Activated CD4-positive, CD25-positive, alpha-beta regulatory T cell treated with anti-CD3 and anti-CD28 coated beads, Interleukin-2, amount 50 U/mL, for 72 hours (primary cell): ENCODE data around the gene ST7L.

ENCODE experiments used
- DNase-seq: peaks from one replicate; pipeline ENCODE4 v3.0.0; 2021

ST7L gene

GRCh38 chr1:112544011-112544688 lies 74.8 kb downstream of the ST7L start:
- no peak for DNase-seq

GRCh38 chr1:112542206-112542973 lies 76.6 kb downstream of the ST7L start:
- no peak for DNase-seq

GRCh38 chr1:112541299-112541698 lies 77.6 kb downstream of the ST7L start:
- DNase-seq: no peak

- no peak for DNase-seq
Observed at GRCh38 chr1:112540226-112540794, 78.6 kb downstream of the ST7L start.

GRCh38 chr1:112538883-112539282 lies 80.1 kb downstream of the ST7L start:
- no peak for DNase-seq

GRCh38 chr1:112537456-112537855 lies 81.5 kb downstream of the ST7L start:
- no peak for DNase-seq

- no peak for DNase-seq
Observed at GRCh38 chr1:112536561-112536960, 82.4 kb downstream of the ST7L start.

- DNase-seq: no peak
Observed at GRCh38 chr1:112533029-112533428, 85.9 kb downstream of the ST7L start.

GRCh38 chr1:112532064-112532463 lies 86.9 kb downstream of the ST7L start:
- DNase-seq: no peak

- DNase-seq: no peak
Observed at GRCh38 chr1:112530832-112531231, 88.1 kb downstream of the ST7L start.

- DNase-seq: no peak
Observed at GRCh38 chr1:112529301-112529700, 89.6 kb downstream of the ST7L start.

GRCh38 chr1:112528076-112528475 lies 90.9 kb downstream of the ST7L start:
- no peak for DNase-seq

GRCh38 chr1:112527266-112528010 lies 91.5 kb downstream of the ST7L start:
- no peak for DNase-seq

GRCh38 chr1:112524986-112525385 lies 94.0 kb downstream of the ST7L start:
- DNase-seq: no peak

GRCh38 chr1:112524251-112524650 lies 94.7 kb downstream of the ST7L start:
- DNase-seq: no peak

- DNase-seq: no peak
Observed at GRCh38 chr1:112522621-112523020, 96.3 kb downstream of the ST7L start.

GRCh38 chr1:112520166-112520565 lies 98.8 kb downstream of the ST7L start:
- no peak for DNase-seq

- DNase-seq: no peak
Observed at GRCh38 chr1:112518186-112518585, 100.8 kb downstream of the ST7L start.

GRCh38 chr1:112517646-112518045 lies 101.3 kb downstream of the ST7L start:
- no peak for DNase-seq

GRCh38 chr1:112517231-112517630 lies 101.7 kb downstream of the ST7L start:
- DNase-seq: no peak

GRCh38 chr1:112516141-112516540 lies 102.8 kb downstream of the ST7L start:
- DNase-seq: no peak

- DNase-seq: no peak
Observed at GRCh38 chr1:112515311-112516009, 103.5 kb downstream of the ST7L start.

- no peak for DNase-seq
Observed at GRCh38 chr1:112514901-112515300, 104.0 kb downstream of the ST7L start.
